SK-N-SH (cell line): ENCODE measurements around the gene BEND5. TPM values are rescaled to one million over a fixed set of nuclear protein-coding genes. Genes with fewer than 3 reads are reported as not detected.

ENCODE experiments used
- CTCF ChIA-PET: fragments of 300-600, 350-600 bp; formaldehyde crosslinking; extraction: SDS; loops from one replicate; lab custom pipeline; 2021; lab: Yijun Ruan, JAX
- POLR2A ChIA-PET: fragments of 350-600 bp; sonication (Branson Sonifier 250); formaldehyde crosslinking; extraction: SDS; loops from one replicate; lab custom pipeline; 2020; ENCODE audit warnings: antibody characterized with exemption, inconsistent platforms; lab: Yijun Ruan, JAX
- DNase-seq: peaks from one replicate; pipeline ENCODE4 v3.0.0; 2012
- H2AFZ ChIP-seq: fragments of 200-600 bp; sonication (generic); 2 replicates; pipeline ENCODE4 v1.8.1; 2016; ENCODE audit warnings: antibody characterized with exemption, mild to moderate bottlenecking, low read depth
- H3F3A ChIP-seq: fragments of 200-600 bp; sonication (generic); replicated peaks from 2 replicates; pipeline ENCODE3; 2016; ENCODE audit warnings: antibody characterized with exemption, mild to moderate bottlenecking; ENCODE audit not compliant: insufficient read depth
- H3K27ac ChIP-seq, 2 experiments: fragments of 200-500 bp in 1 of 2; fragments of 200-600 bp in 1 of 2; sonication (Bioruptor generic) in 1 of 2; sonication (generic), shearing (Covaris generic) in 1 of 2; 2 replicates each; pipeline versions ENCODE4 v1.5.1 to v1.6.1; 2014 to 2016; ENCODE audit warnings: low read depth in 2 of 2, inconsistent platforms in 1 of 2, low read length in 1 of 2, mild to moderate bottlenecking in 1 of 2, mixed read lengths in 1 of 2
- H3K27me3 ChIP-seq: fragments of 200-600 bp; sonication (generic), shearing (Covaris generic); 2 replicates; pipeline ENCODE4 v1.6.1; 2016; ENCODE audit warnings: mixed run types; ENCODE audit not compliant: insufficient read depth
- H3K36me3 ChIP-seq, 2 experiments: fragments of 200-500 bp in 1 of 2; fragments of 200-600 bp in 1 of 2; sonication (Bioruptor generic) in 1 of 2; sonication (generic) in 1 of 2; replicated peaks in 1 of 2; 2 replicates each; pipeline versions ENCODE3 to v1.5.1; 2014 to 2016; ENCODE audit warnings: low read length in 1 of 2, mild to moderate bottlenecking in 1 of 2; ENCODE audit not compliant: insufficient read depth in 2 of 2, control insufficient read depth in 1 of 2
- H3K4me1 ChIP-seq, 2 experiments: fragments of 200-500 bp in 1 of 2; fragments of 200-600 bp in 1 of 2; sonication (Bioruptor generic) in 1 of 2; sonication (generic), shearing (Covaris generic) in 1 of 2; 2 replicates each; pipeline versions ENCODE4 v1.5.1 to v1.6.1; 2014 to 2016; ENCODE audit warnings: low read depth in 1 of 2, low read length in 1 of 2, mixed run types in 1 of 2; ENCODE audit not compliant: insufficient read depth in 2 of 2, control insufficient read depth in 1 of 2
- H3K4me2 ChIP-seq: fragments of 200-600 bp; sonication (generic), shearing (Covaris generic); 2 replicates; pipeline ENCODE4 v1.6.1; 2017; ENCODE audit warnings: mixed run types
- H3K4me3 ChIP-seq, 2 experiments: fragments of 200-500 bp in 1 of 2; fragments of 200-600 bp in 1 of 2; sonication (Bioruptor generic) in 1 of 2; sonication (generic), shearing (Covaris generic) in 1 of 2; 2 replicates each; pipeline versions ENCODE4 v1.5.1 to v1.8.1; 2014 to 2016; ENCODE audit warnings: low read depth in 2 of 2, inconsistent platforms in 1 of 2, low read length in 1 of 2, mild to moderate bottlenecking in 1 of 2, mixed read lengths in 1 of 2, moderate library complexity in 1 of 2
- H3K79me2 ChIP-seq: fragments of 200-600 bp; sonication (generic); 2 replicates; pipeline ENCODE4 v1.8.1; 2017; ENCODE audit warnings: mild to moderate bottlenecking; ENCODE audit not compliant: insufficient read depth
- H3K9ac ChIP-seq: fragments of 200-600 bp; sonication (generic); 2 replicates; pipeline ENCODE4 v1.6.1; 2017; ENCODE audit warnings: mixed run types
- H3K9me2 ChIP-seq: fragments of 200-600 bp; sonication (generic); 2 replicates; pipeline ENCODE4 v1.6.1; 2017; ENCODE audit warnings: mixed run types
- H3K9me3 ChIP-seq: fragments of 200-600 bp; sonication (generic); 2 replicates; pipeline ENCODE4 v1.6.1; 2017; ENCODE audit warnings: mixed run types, mild to moderate bottlenecking, moderate library complexity
- H4K20me1 ChIP-seq: fragments of 200-600 bp; sonication (generic); 2 replicates; pipeline ENCODE4 v1.6.1; 2017; ENCODE audit warnings: mild to moderate bottlenecking, mixed run types; ENCODE audit not compliant: insufficient read depth
- CTCF ChIP-seq: fragments of 200-600 bp; sonication (generic); IDR thresholded peaks from 2 replicates; pipeline ENCODE4 v1.6.1; 2017; ENCODE audit warnings: antibody characterized with exemption, mild to moderate bottlenecking, moderate library complexity
- ELF1 ChIP-seq: IDR thresholded peaks from 2 replicates; pipeline ENCODE4 v1.4.0; 2012
- EP300 ChIP-seq, 2 experiments: IDR thresholded peaks; 2 replicates each; pipeline versions ENCODE4 v1.4.0 to v1.6.1; 2012; ENCODE audit warnings: borderline replicate concordance in 1 of 2, low read depth in 1 of 2, low read length in 1 of 2
- EZH2phosphoT487 ChIP-seq: fragments of 200-600 bp; sonication (generic); IDR thresholded peaks from 2 replicates; pipeline ENCODE4 v1.6.1; 2017; ENCODE audit warnings: low read depth, mixed run types, mild to moderate bottlenecking, antibody characterized with exemption, moderate library complexity, borderline replicate concordance
- GATA2 ChIP-seq: sonication (generic); formaldehyde crosslinking; IDR thresholded peaks from 2 replicates; pipeline ENCODE4 v1.5.0; 2020; ENCODE audit warnings: mild to moderate bottlenecking, missing genetic modification reagents
- IRF3 ChIP-seq: fragments of 150-350 bp; IDR thresholded peaks from 2 replicates; pipeline ENCODE4 v1.6.1; 2016; ENCODE audit warnings: mild to moderate bottlenecking, low read depth, low read length
- JUND ChIP-seq: IDR thresholded peaks from 2 replicates; pipeline ENCODE4 v1.4.0; 2012
- NFIC ChIP-seq: IDR thresholded peaks from 2 replicates; pipeline ENCODE4 v1.4.0; 2012; ENCODE audit warnings: borderline replicate concordance
- PBX3 ChIP-seq: IDR thresholded peaks from 2 replicates; pipeline ENCODE4; 2012
- RAD21 ChIP-seq: IDR thresholded peaks from 2 replicates; pipeline ENCODE4 v1.6.1; 2012; ENCODE audit warnings: mild to moderate bottlenecking, low read length
- RCOR1 ChIP-seq: fragments of 150-350 bp; IDR thresholded peaks from 2 replicates; pipeline ENCODE4 v1.6.1; 2017; ENCODE audit warnings: antibody characterized with exemption, low read length
- SIN3A ChIP-seq: IDR thresholded peaks from 2 replicates; pipeline ENCODE4 v1.6.1; 2012; ENCODE audit warnings: low read depth, mild to moderate bottlenecking, low read length, moderate library complexity, borderline replicate concordance
- TAF1 ChIP-seq: IDR thresholded peaks from 2 replicates; pipeline ENCODE4 v1.6.1; 2012; ENCODE audit warnings: low read depth, mild to moderate bottlenecking, low read length, moderate library complexity, borderline replicate concordance
- TEAD4 ChIP-seq: IDR thresholded peaks from 2 replicates; pipeline ENCODE4 v1.4.0; 2012; ENCODE audit warnings: mild to moderate bottlenecking, borderline replicate concordance; ENCODE audit not compliant: insufficient read depth
- USF2 ChIP-seq: fragments of 150-350 bp; IDR thresholded peaks from 2 replicates; pipeline ENCODE4 v1.6.1; 2017; ENCODE audit warnings: antibody characterized with exemption, low read length, low read depth, borderline replicate concordance
- WGBS: methylation state at CpG from one replicate; pipeline ENCODE4 v1.1.6; 2017; ENCODE audit warnings: low lambda C conversion rate; 5-methylcytosine and 5-hydroxymethylcytosine counted together
- polyA plus RNA-seq, 3 experiments: library from polyadenylated mRNA; depleted of rRNA; stranded (reverse); fragments of >200 nt; gene quantifications; 2 replicates each; pipeline ENCODE4 v1.2.3, GENCODE V29; 2012

The BEND5 gene
- polyA plus RNA-seq, 1 of the 3 experiments (the other 2 are of a cell fraction), result 5.6 TPM

GRCh38 chr1:48691429-48692001, 85.2 kb downstream of the BEND5 start:
- WGBS, result 71% methylated on average over 4 of the region's 5 CpGs

More at GRCh38 chr1:48691429-48692001, 85.2 kb downstream of the BEND5 start:
- Histone ChIP-seq H3K79me2 (no peaks in the 10 kb centered on the region), H4K20me1 (no peaks in the 10 kb centered on the region), H3K4me1 (peaks cover 0 to 2% of the 10 kb centered on the region in 2 experiments; a peak in 1 of 4 replicates), H3K9me2 (no peaks in the 10 kb centered on the region), H3K27me3 (peaks cover 6% of the 10 kb centered on the region; the same call in 1 of the 2 replicates), H3K36me3 (no peaks in the 10 kb centered on the region), H2AFZ (no peak overlapping the region), H3F3A (no peaks in the 10 kb centered on the region), H3K9me3 (no peaks in the 10 kb centered on the region), H3K4me3 (no peak overlapping the region), H3K4me2 (no peak overlapping the region), H3K9ac (no peak overlapping the region), H3K27ac (no peak overlapping the region)
- POLR2A ChIA-PET, result no interaction called here
- CTCF ChIA-PET, result interaction anchor here (1.6 to 10.1 kb wide), 2 partner anchors 14 to 118 kb away, joined by 12 to 86 read pairs; no protein-coding TSS in a partner anchor
- TF ChIP-seq PBX3 (no peak), TAF1 (no peak), USF2 (no peak), TEAD4 (no peak), RAD21 (no peak), IRF3 (no peak), GATA2 (no peak), RCOR1 (no peak), CTCF (no peak), NFIC (no peak), JUND (no peak), SIN3A (no peak), EZH2phosphoT487 (no peak), EP300 (IDR thresholded peaks at IDR 0.05; ENCODE audit: borderline replicate concordance in 1 of 2, low read depth in 1 of 2, low read length in 1 of 2) (no peak), ELF1 (no peak)
- no peak for DNase-seq
